ENCODE data around the gene TMEM255B. TPM values are rescaled to one million over a fixed set of nuclear protein-coding genes. Genes with fewer than 3 reads are reported as not detected.

Gene TMEM255B
- total RNA-seq, 1 donor from 2014 or later, result 8.4 TPM

GRCh38 chr13:113776231-113777125 is 17.5 kb downstream of the TMEM255B start:
- H3K4me3 Mint-ChIP-seq (ENCODE audit: unreplicated experiment), result no peak overlapping the region

GRCh38 chr13:113777311-113778260 is 18.6 kb downstream of the TMEM255B start:
- Histone ChIP-seq H3K4me3 (ENCODE audit: insufficient read depth, low read depth, low read length) (no peak overlapping the region), H4K20me1 (ENCODE audit: insufficient read depth, low read length) (no peaks in the 10 kb centered on the region), H3K9ac (ENCODE audit: low read length) (no peak overlapping the region), H3K9me3 (ENCODE audit: insufficient read depth, low read depth, low read length) (peaks cover 2% of the 10 kb centered on the region), H3K36me3 (ENCODE audit: insufficient read depth, low read length) (no peaks in the 10 kb centered on the region), H3K4me1 (ENCODE audit: insufficient read depth, low read length) (no peaks in the 10 kb centered on the region), H3K27ac (ENCODE audit: low read depth, low read length) (no peak overlapping the region), H3K79me2 (ENCODE audit: insufficient read depth, low read length) (no peaks in the 10 kb centered on the region), H3K27me3 (ENCODE audit: insufficient read depth, low read length) (peaks cover 20% of the 10 kb centered on the region), H3K4me2 (ENCODE audit: low read length) (no peak overlapping the region), H2AFZ (ENCODE audit: low read depth, low read length) (no peak overlapping the region)
- H3K9me3 Mint-ChIP-seq (ENCODE audit: unreplicated experiment), result peaks cover 8% of the 10 kb centered on the region
- no peak overlapping the region for H3K4me3 Mint-ChIP-seq (ENCODE audit: unreplicated experiment)
- H3K4me1 Mint-ChIP-seq (ENCODE audit: low read depth, unreplicated experiment), result no peaks in the 10 kb centered on the region
- FAIRE-seq, result no peak
- peaks cover 6% of the 10 kb centered on the region for H3K36me3 Mint-ChIP-seq (ENCODE audit: low read depth, unreplicated experiment)
- DNase-seq (ENCODE audit: low read depth), result no peak
- no peak overlapping the region for H3K27ac Mint-ChIP-seq (ENCODE audit: unreplicated experiment)
- peaks cover 28% of the 10 kb centered on the region for H3K27me3 Mint-ChIP-seq (ENCODE audit: low read depth, unreplicated experiment)
- no peak for TF ChIP-seq EZH2 (IDR thresholded peaks at IDR 0.05; ENCODE audit: insufficient read depth, low read length)
- no peak for TF ChIP-seq CTCF (IDR thresholded peaks at IDR 0.05; ENCODE audit: insufficient read depth, low read depth, low read length)

More at GRCh38 chr13:113776231-113777125, 17.5 kb downstream of the TMEM255B start:
- Histone ChIP-seq H3K27ac (ENCODE audit: low read depth, low read length) (no peak overlapping the region), H3K4me2 (ENCODE audit: low read length) (no peak overlapping the region), H3K27me3 (ENCODE audit: insufficient read depth, low read length) (peaks cover 20% of the 10 kb centered on the region), H3K4me1 (ENCODE audit: insufficient read depth, low read length) (no peaks in the 10 kb centered on the region), H2AFZ (ENCODE audit: low read depth, low read length) (no peak overlapping the region), H3K9ac (ENCODE audit: low read length) (no peak overlapping the region), H3K9me3 (ENCODE audit: insufficient read depth, low read depth, low read length) (peaks cover 9% of the 10 kb centered on the region), H3K36me3 (ENCODE audit: insufficient read depth, low read length) (no peaks in the 10 kb centered on the region), H3K4me3 (ENCODE audit: insufficient read depth, low read depth, low read length) (no peak overlapping the region), H3K79me2 (ENCODE audit: insufficient read depth, low read length) (no peaks in the 10 kb centered on the region), H4K20me1 (ENCODE audit: insufficient read depth, low read length) (no peaks in the 10 kb centered on the region)
- Mint-ChIP-seq H3K9me3 (ENCODE audit: unreplicated experiment) (peaks cover 12% of the 10 kb centered on the region), H3K27ac (ENCODE audit: unreplicated experiment) (no peak overlapping the region), H3K36me3 (ENCODE audit: low read depth, unreplicated experiment) (peaks cover 6% of the 10 kb centered on the region), H3K4me1 (ENCODE audit: low read depth, unreplicated experiment) (no peaks in the 10 kb centered on the region), H3K27me3 (ENCODE audit: low read depth, unreplicated experiment) (peaks cover 28% of the 10 kb centered on the region)
- TF ChIP-seq EZH2 (IDR thresholded peaks at IDR 0.05; ENCODE audit: insufficient read depth, low read length) (no peak), CTCF (IDR thresholded peaks at IDR 0.05; ENCODE audit: insufficient read depth, low read depth, low read length) (no peak)
- FAIRE-seq (no peak), DNase-seq (ENCODE audit: low read depth) (no peak)
